ENCODE data around the gene DECR2.

GRCh38 chr16:376817-377418, 24.8 kb upstream of the DECR2 start:
- no peak for TF ChIP-seq CTCF (conservative IDR thresholded peaks at IDR 0.05 in 1 of 2, IDR thresholded peaks at IDR 0.05 in 1 of 2; ENCODE audit: low read depth in 1 of 2, low read length in 2 of 2)
- TF ChIP-seq EZH2 (IDR thresholded peaks at IDR 0.05; ENCODE audit: low read length, missing control alignments), result no peak
